ENCODE data around the gene TAF4B.

- TF ChIP-seq, protein P1, sequence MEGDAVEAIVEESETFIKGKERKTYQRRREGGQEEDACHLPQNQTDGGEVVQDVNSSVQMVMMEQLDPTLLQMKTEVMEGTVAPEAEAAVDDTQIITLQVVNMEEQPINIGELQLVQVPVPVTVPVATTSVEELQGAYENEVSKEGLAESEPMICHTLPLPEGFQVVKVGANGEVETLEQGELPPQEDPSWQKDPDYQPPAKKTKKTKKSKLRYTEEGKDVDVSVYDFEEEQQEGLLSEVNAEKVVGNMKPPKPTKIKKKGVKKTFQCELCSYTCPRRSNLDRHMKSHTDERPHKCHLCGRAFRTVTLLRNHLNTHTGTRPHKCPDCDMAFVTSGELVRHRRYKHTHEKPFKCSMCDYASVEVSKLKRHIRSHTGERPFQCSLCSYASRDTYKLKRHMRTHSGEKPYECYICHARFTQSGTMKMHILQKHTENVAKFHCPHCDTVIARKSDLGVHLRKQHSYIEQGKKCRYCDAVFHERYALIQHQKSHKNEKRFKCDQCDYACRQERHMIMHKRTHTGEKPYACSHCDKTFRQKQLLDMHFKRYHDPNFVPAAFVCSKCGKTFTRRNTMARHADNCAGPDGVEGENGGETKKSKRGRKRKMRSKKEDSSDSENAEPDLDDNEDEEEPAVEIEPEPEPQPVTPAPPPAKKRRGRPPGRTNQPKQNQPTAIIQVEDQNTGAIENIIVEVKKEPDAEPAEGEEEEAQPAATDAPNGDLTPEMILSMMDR (conservative IDR thresholded peaks at IDR 0.05 in 1 of 2, IDR thresholded peaks at IDR 0.05 in 1 of 2; ENCODE audit: low read depth in 1 of 2, low read length in 2 of 2) = no peak
- TF ChIP-seq EZH2 (IDR thresholded peaks at IDR 0.05; ENCODE audit: low read length, missing control alignments) = no peak
Measured at GRCh38 chr18:26268454-26268853, 42.2 kb downstream of the TAF4B start.
